Adrenal gland (tissue), 5 donors: Measurements from ENCODE around the gene BLTP3B.

ENCODE experiments used
- POLR2A ChIP-seq, 2 donors: fragments of 450-650 bp; IDR thresholded peaks; one replicate each; pipeline ENCODE4 v1.6.1; 2017; ENCODE audit warnings: antibody characterized with exemption in 2 of 2, mild to moderate bottlenecking in 2 of 2, moderate library complexity in 1 of 2
- TF ChIP-seq, protein P1 (sequence below), 6 experiments: fragments of 450-650 bp in 4 of 6; fragments of 200-600 bp in 2 of 6; sonication (generic) in 1 of 6; IDR thresholded peaks; 1 replicate in 5 of 6; 2 replicates in 1 of 6; pipeline versions ENCODE4 v1.5.1 to v1.8.0; 2016 to 2021; ENCODE audit warnings: antibody characterized with exemption in 6 of 6, mild to moderate bottlenecking in 2 of 6, moderate library complexity in 1 of 6
- donor health status: DM: no; HTN: no; CAD: no.

GRCh38 chr12:100170313-100170858 is 27.7 kb upstream of the BLTP3B start:
- TF ChIP-seq, protein P1, sequence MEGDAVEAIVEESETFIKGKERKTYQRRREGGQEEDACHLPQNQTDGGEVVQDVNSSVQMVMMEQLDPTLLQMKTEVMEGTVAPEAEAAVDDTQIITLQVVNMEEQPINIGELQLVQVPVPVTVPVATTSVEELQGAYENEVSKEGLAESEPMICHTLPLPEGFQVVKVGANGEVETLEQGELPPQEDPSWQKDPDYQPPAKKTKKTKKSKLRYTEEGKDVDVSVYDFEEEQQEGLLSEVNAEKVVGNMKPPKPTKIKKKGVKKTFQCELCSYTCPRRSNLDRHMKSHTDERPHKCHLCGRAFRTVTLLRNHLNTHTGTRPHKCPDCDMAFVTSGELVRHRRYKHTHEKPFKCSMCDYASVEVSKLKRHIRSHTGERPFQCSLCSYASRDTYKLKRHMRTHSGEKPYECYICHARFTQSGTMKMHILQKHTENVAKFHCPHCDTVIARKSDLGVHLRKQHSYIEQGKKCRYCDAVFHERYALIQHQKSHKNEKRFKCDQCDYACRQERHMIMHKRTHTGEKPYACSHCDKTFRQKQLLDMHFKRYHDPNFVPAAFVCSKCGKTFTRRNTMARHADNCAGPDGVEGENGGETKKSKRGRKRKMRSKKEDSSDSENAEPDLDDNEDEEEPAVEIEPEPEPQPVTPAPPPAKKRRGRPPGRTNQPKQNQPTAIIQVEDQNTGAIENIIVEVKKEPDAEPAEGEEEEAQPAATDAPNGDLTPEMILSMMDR (IDR thresholded peaks at IDR 0.05): no peak
- no peak for TF ChIP-seq POLR2A (IDR thresholded peaks at IDR 0.05)
